Ascending aorta (tissue), 2 donors: ENCODE results near the gene OSBPL3. TPM values are rescaled to one million over a fixed set of nuclear protein-coding genes. Genes with fewer than 3 reads are reported as not detected.

Experiments used
- DNase-seq, 2 donors: peaks; one replicate each; pipeline ENCODE4 v3.0.0-alpha.2; 2019; ENCODE audit warnings: low spot score in 2 of 2
- H3K27ac ChIP-seq, 2 donors: fragments of 200-600 bp; sonication (generic); one replicate each; pipeline ENCODE4 v1.5.1; 2016 to 2017; ENCODE audit warnings: mild to moderate bottlenecking in 1 of 2
- H3K27me3 ChIP-seq: fragments of 200-600 bp; sonication (generic); one replicate; pipeline ENCODE4 v1.5.1; 2017
- H3K36me3 ChIP-seq, 2 donors: fragments of 200-600 bp; sonication (generic); one replicate each; pipeline ENCODE4 v1.5.1; 2016
- H3K4me1 ChIP-seq, 2 donors: fragments of 200-600 bp; sonication (generic); one replicate each; pipeline ENCODE4 v1.5.1; 2016 to 2017; ENCODE audit warnings: mild to moderate bottlenecking in 1 of 2
- H3K4me3 ChIP-seq, 2 donors: fragments of 200-600 bp; sonication (generic); one replicate each; pipeline ENCODE4 v1.5.1; 2016 to 2017; ENCODE audit warnings: mild to moderate bottlenecking in 1 of 2
- H3K9me3 ChIP-seq, 2 donors: fragments of 200-600 bp; sonication (generic); one replicate each; pipeline ENCODE4 v1.5.1; 2016
- intact Hi-C: fragments of 100-400 bp; cut with DNase I; formaldehyde crosslinking; loops from one replicate; pipeline ENCODE4 v1.15.1; 2023
- total RNA-seq: library from RNA; depleted of rRNA; stranded (reverse); fragments of >200 nt; gene quantifications from one replicate; pipeline ENCODE4 v1.1.0, GENCODE V29; 2016
- TF ChIP-seq, protein P1 (sequence below), 3 experiments: fragments of 200-600 bp in 2 of 3; fragments of 450-650 bp in 1 of 3; sonication (generic) in 2 of 3; IDR thresholded peaks; one replicate each; pipeline ENCODE4 v1.5.1; 2016 to 2019; ENCODE audit warnings: antibody characterized with exemption in 3 of 3, mild to moderate bottlenecking in 1 of 3, moderate library complexity in 1 of 3

OSBPL3 gene
- total RNA-seq, 1 donor from 2014 or later, result 0.96 TPM

DNA sequence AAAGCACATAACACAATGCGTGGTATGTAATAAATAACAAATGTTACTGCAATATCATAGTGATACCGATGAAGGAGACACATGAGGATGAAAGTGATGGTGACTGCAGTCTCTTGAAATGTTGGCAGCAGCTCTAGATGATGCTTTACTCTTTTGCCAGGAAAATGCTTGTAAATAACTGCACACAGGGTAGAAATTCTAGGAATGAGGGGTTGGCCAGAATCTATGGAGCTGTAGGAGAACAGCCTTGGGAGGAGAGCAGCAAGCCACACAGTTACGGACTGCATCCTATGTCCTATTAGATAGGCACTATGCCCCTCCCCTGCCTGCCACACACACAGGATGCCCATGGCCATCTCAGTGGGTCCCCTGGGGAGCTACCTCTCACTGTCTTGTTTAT is 125.1 kb downstream of the OSBPL3 start:
- Histone ChIP-seq H3K27me3 (no peaks in the 10 kb centered on the region), H3K27ac (no peak overlapping the region)
- intact Hi-C loops, result no loop called here

DNA sequence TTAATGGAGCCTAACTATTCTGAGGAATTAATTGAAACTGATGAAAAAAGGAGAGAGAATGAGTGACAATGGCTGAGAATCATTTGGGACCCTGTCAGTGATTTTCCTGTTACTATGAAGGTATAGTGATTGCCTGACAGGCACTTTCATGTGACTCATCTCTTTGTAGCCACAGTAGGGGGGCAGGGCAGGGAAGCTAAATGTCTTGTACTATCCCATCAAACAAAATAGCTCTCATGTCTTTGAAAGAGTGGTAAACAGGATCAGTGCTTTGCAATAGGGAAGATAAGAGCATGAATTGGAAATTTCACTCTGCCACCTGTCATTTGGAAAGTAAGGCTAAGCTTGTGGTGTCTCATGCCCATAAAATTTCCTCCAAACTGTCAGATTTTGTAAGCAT is 128.2 kb downstream of the OSBPL3 start:
- H3K4me3 ChIP-seq, result no peak overlapping the region
- H3K27me3 ChIP-seq, result no peaks in the 10 kb centered on the region
- TF ChIP-seq, protein P1, sequence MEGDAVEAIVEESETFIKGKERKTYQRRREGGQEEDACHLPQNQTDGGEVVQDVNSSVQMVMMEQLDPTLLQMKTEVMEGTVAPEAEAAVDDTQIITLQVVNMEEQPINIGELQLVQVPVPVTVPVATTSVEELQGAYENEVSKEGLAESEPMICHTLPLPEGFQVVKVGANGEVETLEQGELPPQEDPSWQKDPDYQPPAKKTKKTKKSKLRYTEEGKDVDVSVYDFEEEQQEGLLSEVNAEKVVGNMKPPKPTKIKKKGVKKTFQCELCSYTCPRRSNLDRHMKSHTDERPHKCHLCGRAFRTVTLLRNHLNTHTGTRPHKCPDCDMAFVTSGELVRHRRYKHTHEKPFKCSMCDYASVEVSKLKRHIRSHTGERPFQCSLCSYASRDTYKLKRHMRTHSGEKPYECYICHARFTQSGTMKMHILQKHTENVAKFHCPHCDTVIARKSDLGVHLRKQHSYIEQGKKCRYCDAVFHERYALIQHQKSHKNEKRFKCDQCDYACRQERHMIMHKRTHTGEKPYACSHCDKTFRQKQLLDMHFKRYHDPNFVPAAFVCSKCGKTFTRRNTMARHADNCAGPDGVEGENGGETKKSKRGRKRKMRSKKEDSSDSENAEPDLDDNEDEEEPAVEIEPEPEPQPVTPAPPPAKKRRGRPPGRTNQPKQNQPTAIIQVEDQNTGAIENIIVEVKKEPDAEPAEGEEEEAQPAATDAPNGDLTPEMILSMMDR (IDR thresholded peaks at IDR 0.05), result no peak
- DNase-seq, result no peak
- H3K4me1 ChIP-seq, result no peaks in the 10 kb centered on the region
- no peak overlapping the region for H3K27ac ChIP-seq
- no peaks in the 10 kb centered on the region for H3K36me3 ChIP-seq
- H3K9me3 ChIP-seq, result no peaks in the 10 kb centered on the region
- intact Hi-C loops, result no loop called here

More for the DNA sequence above, 125.1 kb downstream of the OSBPL3 start:
- no peak overlapping the region for H3K4me3 ChIP-seq
- H3K4me1 ChIP-seq, result no peaks in the 10 kb centered on the region
- H3K9me3 ChIP-seq, result no peaks in the 10 kb centered on the region
- TF ChIP-seq, protein P1 (IDR thresholded peaks at IDR 0.05), result no peak
- H3K36me3 ChIP-seq, result no peaks in the 10 kb centered on the region
- DNase-seq, result no peak

- Histone ChIP-seq H3K27ac (no peak overlapping the region), H3K36me3 (no peaks in the 10 kb centered on the region), H3K27me3 (no peaks in the 10 kb centered on the region), H3K4me1 (no peaks in the 10 kb centered on the region), H3K9me3 (no peaks in the 10 kb centered on the region), H3K4me3 (no peak overlapping the region)
- DNase-seq, result no peak
- TF ChIP-seq, protein P1 (IDR thresholded peaks at IDR 0.05), result no peak
- intact Hi-C loops, result no loop called here
Measured at GRCh38 chr7:24848878-24849277, 131.1 kb downstream of the OSBPL3 start.

GRCh38 chr7:24847754-24848153 is 132.2 kb downstream of the OSBPL3 start:
- no peak overlapping the region for H3K27ac ChIP-seq
- no peaks in the 10 kb centered on the region for H3K9me3 ChIP-seq
- no peak for DNase-seq
- no peaks in the 10 kb centered on the region for H3K36me3 ChIP-seq
- H3K27me3 ChIP-seq, result no peaks in the 10 kb centered on the region
- no peak overlapping the region for H3K4me3 ChIP-seq
- H3K4me1 ChIP-seq, result no peaks in the 10 kb centered on the region
- intact Hi-C loops, result no loop called here
- TF ChIP-seq, protein P1 (IDR thresholded peaks at IDR 0.05), result no peak

GRCh38 chr7:24843821-24844434 is 136.1 kb downstream of the OSBPL3 start:
- no peak for DNase-seq
- no peaks in the 10 kb centered on the region for H3K4me1 ChIP-seq
- H3K9me3 ChIP-seq, result no peaks in the 10 kb centered on the region
- TF ChIP-seq, protein P1 (IDR thresholded peaks at IDR 0.05), result no peak
- H3K27me3 ChIP-seq, result no peaks in the 10 kb centered on the region
- H3K27ac ChIP-seq, result no peak overlapping the region
- H3K4me3 ChIP-seq, result no peak overlapping the region
- intact Hi-C loops, result no loop called here
- no peaks in the 10 kb centered on the region for H3K36me3 ChIP-seq
